Mesendoderm (in vitro differentiated cells): ENCODE results near the gene HSPB6.

Experiments used
- DNase-seq: peaks from one replicate; pipeline ENCODE4 v3.0.0; 2013
- H2AK5ac ChIP-seq: 2 replicates; pipeline ENCODE4 v1.6.1; 2013; ENCODE audit warnings: low read length, inconsistent platforms
- H2BK120ac ChIP-seq: 2 replicates; pipeline ENCODE4 v1.6.1; 2013; ENCODE audit warnings: low read depth, mild to moderate bottlenecking, low read length, moderate library complexity, mixed read lengths
- H2BK15ac ChIP-seq: replicated peaks from 2 replicates; pipeline ENCODE4 v1.6.1; 2013; ENCODE audit warnings: low read depth, mild to moderate bottlenecking, moderate library complexity
- H2BK5ac ChIP-seq: 2 replicates; pipeline ENCODE4 v1.6.1; 2013; ENCODE audit warnings: low read length, inconsistent platforms
- H3K18ac ChIP-seq: 2 replicates; pipeline ENCODE4 v1.6.1; 2013; ENCODE audit warnings: mild to moderate bottlenecking, low read length, mixed read lengths
- H3K23ac ChIP-seq: one replicate; pipeline ENCODE4 v1.6.1; 2013; ENCODE audit warnings: low read length
- H3K27ac ChIP-seq: 2 replicates; pipeline ENCODE4 v1.5.1; 2013; ENCODE audit warnings: low read depth, mild to moderate bottlenecking, inconsistent platforms, low read length, moderate library complexity
- H3K27me3 ChIP-seq: 2 replicates; pipeline ENCODE4 v1.6.1; 2013; ENCODE audit warnings: low read length, control low read depth, mild to moderate bottlenecking, inconsistent platforms; ENCODE audit not compliant: insufficient read depth, poor library complexity
- H3K36me3 ChIP-seq: 2 replicates; pipeline ENCODE4 v1.6.1; 2013; ENCODE audit warnings: low read length, inconsistent platforms; ENCODE audit not compliant: control insufficient read depth, insufficient read depth
- H3K4ac ChIP-seq: one replicate; pipeline ENCODE4 v1.6.1; 2013; ENCODE audit warnings: low read depth, mild to moderate bottlenecking, low read length, moderate library complexity
- H3K4me1 ChIP-seq: 2 replicates; pipeline ENCODE4 v1.6.1; 2013; ENCODE audit warnings: low read depth, low read length, inconsistent platforms; ENCODE audit not compliant: control insufficient read depth
- H3K4me2 ChIP-seq: 2 replicates; pipeline ENCODE4 v1.6.1; 2013; ENCODE audit warnings: low read length
- H3K4me3 ChIP-seq: 2 replicates; pipeline ENCODE4 v1.5.1; 2013; ENCODE audit warnings: mild to moderate bottlenecking, low read length
- H3K56ac ChIP-seq: one replicate; pipeline ENCODE4 v1.6.1; 2013; ENCODE audit warnings: low read length
- H3K79me1 ChIP-seq: 2 replicates; pipeline ENCODE4 v1.6.1; 2013; ENCODE audit warnings: low read length, inconsistent platforms
- H3K79me2 ChIP-seq: 2 replicates; pipeline ENCODE4 v1.6.1; 2013; ENCODE audit warnings: mild to moderate bottlenecking, low read length; ENCODE audit not compliant: control insufficient read depth, insufficient read depth
- H3K9ac ChIP-seq: 2 replicates; pipeline ENCODE4 v1.6.1; 2013; ENCODE audit warnings: low read length, inconsistent platforms
- H4K5ac ChIP-seq: one replicate; pipeline ENCODE4 v1.6.1; 2013; ENCODE audit warnings: low read length
- H4K8ac ChIP-seq: one replicate; pipeline ENCODE4 v1.6.1; 2013; ENCODE audit warnings: low read depth, mild to moderate bottlenecking, control low read depth, low read length, moderate library complexity
- WGBS: extraction: QIAGEN DNeasy Blood & Tissue Kit; methylation state at CpG from one replicate; pipeline ENCODE4 v1.1.7; 2013; ENCODE audit warnings: low lambda C conversion rate, missing lambda C conversion rate; ENCODE audit not compliant: insufficient coverage; ENCODE audit errors: extremely low coverage; 5-methylcytosine and 5-hydroxymethylcytosine counted together

HSPB6 gene

GRCh38 chr19:35791814-35792279, 35.0 kb upstream of the HSPB6 start:
- H3K4me2 ChIP-seq = no peak overlapping the region
- no peaks in the 10 kb centered on the region for H3K79me2 ChIP-seq
- H3K36me3 ChIP-seq = no peaks in the 10 kb centered on the region
- H2BK120ac ChIP-seq = no peak overlapping the region
- no peak overlapping the region for H2BK15ac ChIP-seq
- no peak for DNase-seq
- no peak overlapping the region for H4K8ac ChIP-seq
- peaks cover 5% of the 10 kb centered on the region for H3K27me3 ChIP-seq
- H3K79me1 ChIP-seq = no peaks in the 10 kb centered on the region
- no CpG with 5 or more reads among the region's 9 CpGs for WGBS
- H3K4ac ChIP-seq = no peak overlapping the region
- no peak overlapping the region for H3K23ac ChIP-seq
- no peak overlapping the region for H2BK5ac ChIP-seq
- no peak overlapping the region for H4K5ac ChIP-seq
- no peak overlapping the region for H3K18ac ChIP-seq
- no peak overlapping the region for H3K56ac ChIP-seq
- H3K27ac ChIP-seq = no peak overlapping the region
- no peaks in the 10 kb centered on the region for H3K4me1 ChIP-seq
- no peak overlapping the region for H2AK5ac ChIP-seq
- no peak overlapping the region for H3K4me3 ChIP-seq
- H3K9ac ChIP-seq = no peak overlapping the region

DNA sequence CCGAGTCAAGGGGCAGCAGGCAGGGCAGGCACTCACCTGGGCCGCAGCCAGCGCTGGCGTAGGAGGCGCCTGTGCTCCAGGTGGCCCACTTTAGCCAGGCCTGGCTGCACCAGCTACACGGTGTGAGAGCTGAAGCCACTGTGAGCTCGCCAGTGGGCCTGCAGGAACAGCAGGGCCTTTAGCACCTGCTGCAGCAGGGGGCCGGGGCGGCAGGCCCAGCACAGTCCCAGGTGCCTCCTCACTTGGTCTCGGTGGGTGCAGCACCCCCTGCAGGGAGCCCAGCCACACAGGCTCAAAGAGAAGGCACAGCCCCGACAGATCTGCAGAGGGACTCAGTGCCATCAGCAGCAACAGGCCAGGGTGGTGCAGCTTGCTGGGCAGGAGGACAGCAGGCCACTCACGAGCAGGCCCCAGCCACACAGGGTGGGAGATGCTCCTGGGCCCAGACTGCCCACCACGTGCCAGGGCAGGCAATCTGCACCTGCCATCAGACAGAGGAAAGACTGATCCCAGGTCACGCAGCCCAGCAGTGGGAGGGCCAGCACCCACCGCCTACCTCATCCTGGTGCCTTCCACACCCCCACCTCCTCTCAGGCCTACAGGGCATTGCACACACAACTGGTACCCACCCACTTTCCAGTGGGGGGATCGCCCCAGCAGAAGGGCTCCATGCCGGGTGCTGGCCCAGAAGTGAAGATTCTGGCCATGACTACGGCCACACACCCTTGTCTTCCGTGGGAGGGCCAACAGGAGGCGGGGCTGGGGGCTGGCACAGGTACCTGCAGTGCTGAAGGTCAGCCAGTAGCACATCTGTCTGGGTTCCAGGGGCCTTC, 34.4 kb upstream of the HSPB6 start:
- Histone ChIP-seq H3K4me3 (no peak overlapping the region), H2BK15ac (no peak overlapping the region), H2BK120ac (no peak overlapping the region), H3K9ac (no peak overlapping the region), H2BK5ac (no peak overlapping the region), H3K4me2 (no peak overlapping the region), H3K18ac (no peak overlapping the region), H3K4ac (no peak overlapping the region), H3K27ac (no peak overlapping the region), H3K4me1 (no peaks in the 10 kb centered on the region), H4K5ac (no peak overlapping the region), H3K79me1 (no peaks in the 10 kb centered on the region), H3K27me3 (no peaks in the 10 kb centered on the region), H3K36me3 (no peaks in the 10 kb centered on the region), H3K79me2 (no peaks in the 10 kb centered on the region), H3K56ac (no peak overlapping the region), H4K8ac (no peak overlapping the region), H2AK5ac (no peak overlapping the region), H3K23ac (no peak overlapping the region)
- WGBS = no CpG with 5 or more reads among the region's 20 CpGs
- DNase-seq = no peak

- no peak for DNase-seq
- WGBS = no CpG with 5 or more reads among the region's 19 CpGs
- Histone ChIP-seq H3K4me1 (no peaks in the 10 kb centered on the region), H3K27ac (no peak overlapping the region), H3K4me2 (no peak overlapping the region), H2BK15ac (no peak overlapping the region), H2AK5ac (no peak overlapping the region), H3K36me3 (no peaks in the 10 kb centered on the region), H3K56ac (no peak overlapping the region), H3K79me2 (no peaks in the 10 kb centered on the region), H3K9ac (no peak overlapping the region), H3K4me3 (no peak overlapping the region), H3K23ac (no peak overlapping the region), H3K18ac (no peak overlapping the region), H3K4ac (no peak overlapping the region), H3K27me3 (no peaks in the 10 kb centered on the region), H2BK5ac (no peak overlapping the region), H3K79me1 (no peaks in the 10 kb centered on the region), H2BK120ac (no peak overlapping the region), H4K5ac (no peak overlapping the region), H4K8ac (no peak overlapping the region)
These were observed 33.4 kb upstream of the HSPB6 start for GRCh38 chr19:35789978-35790944.

DNA sequence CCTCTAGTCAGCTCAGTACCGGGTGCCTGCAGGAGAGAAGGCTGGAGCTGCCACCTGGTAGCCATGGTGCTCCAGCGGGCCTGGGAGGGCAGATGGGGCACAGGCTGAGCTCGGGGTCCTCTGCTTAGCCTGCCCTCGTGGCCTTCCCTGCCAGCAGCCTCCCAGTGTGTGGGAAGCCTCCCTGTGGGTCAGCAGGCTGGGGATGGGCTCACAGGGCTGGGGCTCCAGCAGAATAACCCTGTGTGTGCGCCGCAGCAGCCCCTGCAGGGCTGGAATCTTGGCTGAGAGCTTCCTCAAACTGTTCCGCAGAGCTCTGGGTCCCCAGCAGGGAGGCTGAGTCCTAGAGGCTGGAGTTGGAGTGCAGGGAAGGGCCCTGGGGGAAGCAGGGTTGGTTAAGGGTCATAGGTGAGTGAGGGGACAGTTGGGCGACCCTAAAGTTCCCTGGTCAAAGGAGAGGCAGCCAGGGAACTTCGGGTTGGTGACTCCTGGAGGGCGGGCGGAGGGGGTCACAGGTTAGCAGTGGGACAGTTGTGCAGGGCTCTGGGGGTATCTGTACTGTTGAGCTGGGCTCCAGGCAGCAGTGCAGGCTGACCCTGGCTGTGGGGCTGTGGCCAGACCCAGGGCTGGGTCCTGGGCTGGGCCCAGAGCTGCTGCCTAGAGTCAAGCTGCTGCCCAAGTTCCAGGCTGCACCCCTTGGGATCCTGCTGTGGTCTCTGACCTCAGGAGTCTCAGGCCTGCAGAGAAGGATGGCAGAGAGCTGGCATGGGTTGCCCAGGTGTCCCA, 32.6 kb upstream of the HSPB6 start:
- WGBS = no CpG with 5 or more reads among the region's 11 CpGs
- Histone ChIP-seq H3K56ac (no peak overlapping the region), H2BK15ac (no peak overlapping the region)

DNA sequence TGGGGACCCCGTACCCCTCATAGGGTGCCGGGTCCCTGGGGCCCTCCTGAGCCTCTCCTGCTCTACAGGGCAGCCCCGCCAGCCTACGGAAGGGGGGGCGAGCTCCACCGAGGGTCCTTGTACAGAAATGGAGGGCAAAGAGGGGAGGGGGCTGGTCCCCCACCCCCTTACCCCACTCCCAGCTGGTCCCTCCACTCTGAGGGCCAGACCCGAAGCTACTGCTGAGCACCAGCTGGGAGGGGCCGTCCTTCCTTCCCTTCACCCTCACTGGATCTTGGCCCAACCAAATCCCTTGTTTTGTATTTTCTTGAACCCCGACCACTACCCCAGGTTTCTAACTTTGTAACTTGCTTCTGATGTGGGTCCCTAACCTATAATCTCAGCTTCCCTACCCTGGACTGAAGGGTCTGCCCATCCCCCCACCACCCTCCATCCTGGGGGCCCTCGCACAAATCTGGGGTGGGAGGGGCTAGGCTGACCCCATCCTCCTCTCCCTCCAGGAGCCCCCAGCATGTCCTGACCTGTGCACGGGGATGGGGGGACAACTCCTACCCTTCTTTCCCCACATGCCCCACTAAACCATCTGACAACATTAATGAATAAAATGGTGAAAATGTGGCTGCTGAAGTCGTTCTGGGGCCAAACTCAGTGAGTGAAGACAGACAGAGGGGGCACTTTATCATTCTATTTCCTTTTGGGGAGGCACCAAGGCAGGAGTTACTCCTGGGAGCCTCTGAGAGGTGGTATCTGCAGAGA, 31.6 kb upstream of the HSPB6 start:
- Histone ChIP-seq H2AK5ac (no peak overlapping the region), H3K23ac (no peak overlapping the region), H3K9ac (no peak overlapping the region), H3K18ac (no peak overlapping the region), H3K4me2 (no peak overlapping the region), H2BK5ac (no peak overlapping the region), H4K5ac (no peak overlapping the region), H3K27me3 (no peaks in the 10 kb centered on the region), H4K8ac (no peak overlapping the region), H3K4ac (no peak overlapping the region), H3K4me3 (no peak overlapping the region), H3K4me1 (no peaks in the 10 kb centered on the region), H3K56ac (no peak overlapping the region), H3K79me1 (no peaks in the 10 kb centered on the region), H3K79me2 (no peaks in the 10 kb centered on the region), H2BK120ac (no peak overlapping the region), H3K27ac (no peak overlapping the region), H2BK15ac (no peak overlapping the region), H3K36me3 (no peaks in the 10 kb centered on the region)
- DNase-seq = no peak
- no CpG with 5 or more reads among the region's 12 CpGs for WGBS

More for the DNA sequence above, 32.6 kb upstream of the HSPB6 start:
- Histone ChIP-seq H2AK5ac (no peak overlapping the region), H3K9ac (no peak overlapping the region), H3K18ac (no peak overlapping the region), H3K4me1 (no peaks in the 10 kb centered on the region), H2BK5ac (no peak overlapping the region), H3K79me1 (no peaks in the 10 kb centered on the region), H4K5ac (no peak overlapping the region), H3K4ac (no peak overlapping the region), H3K4me3 (no peak overlapping the region), H3K27ac (no peak overlapping the region), H4K8ac (no peak overlapping the region), H3K36me3 (no peaks in the 10 kb centered on the region), H3K4me2 (no peak overlapping the region), H3K27me3 (no peaks in the 10 kb centered on the region), H2BK120ac (no peak overlapping the region), H3K23ac (no peak overlapping the region), H3K79me2 (no peaks in the 10 kb centered on the region)
- no peak for DNase-seq
